NT2/D1 (cell line): ENCODE measurements around the gene ZNF536.

Experiments used
- DNase-seq: peaks from one replicate; pipeline ENCODE4 v3.0.0-alpha.2; 2011; ENCODE audit warnings: low read depth, low spot score
- H3K27me3 ChIP-seq: 2 replicates; pipeline ENCODE4 v1.6.0; 2011; ENCODE audit warnings: mild to moderate bottlenecking; ENCODE audit not compliant: insufficient read length, insufficient read depth
- H3K36me3 ChIP-seq: 2 replicates; pipeline ENCODE4 v1.6.1; 2011; ENCODE audit warnings: mild to moderate bottlenecking, low read length, mixed read lengths; ENCODE audit not compliant: insufficient read depth, insufficient read length
- H3K4me1 ChIP-seq: 2 replicates; pipeline ENCODE4 v1.5.1; 2011; ENCODE audit not compliant: insufficient read depth, insufficient read length
- H3K4me3 ChIP-seq: 2 replicates; pipeline ENCODE4 v1.5.1; 2011; ENCODE audit warnings: low read depth; ENCODE audit not compliant: insufficient read length
- H3K9ac ChIP-seq: 2 replicates; pipeline ENCODE4 v1.6.0; 2011; ENCODE audit warnings: low read depth; ENCODE audit not compliant: insufficient read length
- H3K9me3 ChIP-seq: 2 replicates; pipeline ENCODE4 v1.5.1; 2011; ENCODE audit warnings: mild to moderate bottlenecking, low read length; ENCODE audit not compliant: insufficient read depth
- SUZ12 ChIP-seq: IDR thresholded peaks from 2 replicates; pipeline ENCODE4 v1.6.1; 2011; ENCODE audit not compliant: insufficient read length, insufficient read depth; ENCODE audit errors: extremely low read depth
- YY1 ChIP-seq: IDR thresholded peaks from 2 replicates; pipeline ENCODE4 v1.6.1; 2011; ENCODE audit not compliant: insufficient read length, insufficient read depth
- ZNF274 ChIP-seq: IDR thresholded peaks from 2 replicates; pipeline ENCODE4 v1.6.1; 2011; ENCODE audit warnings: mild to moderate bottlenecking, low read depth, low read length

ZNF536 gene

DNA sequence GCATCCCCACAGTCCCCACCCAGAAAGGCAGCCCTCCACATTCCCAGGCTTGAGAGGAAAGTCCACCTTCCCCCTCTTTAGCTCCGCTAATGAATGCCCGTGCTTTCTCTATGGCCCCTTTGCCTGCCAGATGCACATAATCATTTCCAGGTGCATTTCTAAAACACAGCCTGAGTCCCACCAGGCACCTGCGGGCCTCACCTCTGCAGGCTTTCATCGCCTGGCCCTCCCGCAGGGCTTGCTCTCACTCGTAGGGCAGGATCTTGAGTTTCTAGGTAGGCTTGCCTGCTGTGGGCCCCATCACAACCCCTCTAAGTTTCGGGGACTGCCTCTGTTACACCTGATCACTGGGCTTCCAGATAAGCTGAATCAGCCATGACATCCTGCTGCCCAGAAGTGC, 173.6 kb downstream of the ZNF536 start:
- Histone ChIP-seq H3K4me1 (peaks cover 4% of the 10 kb centered on the region), H3K27me3 (no peaks in the 10 kb centered on the region), H3K36me3 (no peaks in the 10 kb centered on the region), H3K4me3 (no peak overlapping the region), H3K9me3 (no peaks in the 10 kb centered on the region; the same call in 1 of the 2 replicates), H3K9ac (no peak overlapping the region)
- DNase-seq, result no peak
- TF ChIP-seq YY1 (no peak), ZNF274 (no peak), SUZ12 (no peak)

DNA sequence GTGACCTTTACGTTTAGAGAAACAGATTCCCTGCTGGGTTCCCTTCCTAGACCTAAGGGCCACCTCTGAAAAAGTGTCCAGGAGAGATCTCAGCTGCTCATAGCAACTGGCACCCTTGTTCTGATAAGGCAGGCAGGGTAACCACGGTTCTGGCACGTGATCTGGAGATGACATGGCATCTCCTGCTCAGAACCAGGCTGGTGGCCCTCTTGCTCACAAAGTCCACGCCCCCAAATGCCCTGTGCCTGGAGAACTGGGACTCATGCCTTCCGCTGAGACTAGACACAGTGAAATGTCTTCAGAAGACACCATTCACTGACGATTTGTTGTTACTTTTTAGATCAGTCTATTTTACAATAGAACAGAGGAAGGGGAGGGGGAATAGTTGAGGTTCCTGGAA, 174.1 kb downstream of the ZNF536 start:
- H3K4me3 ChIP-seq, result no peak overlapping the region
- H3K27me3 ChIP-seq, result no peaks in the 10 kb centered on the region
- H3K36me3 ChIP-seq, result no peaks in the 10 kb centered on the region
- H3K9me3 ChIP-seq, result no peaks in the 10 kb centered on the region; the same call in 1 of the 2 replicates
- no peak overlapping the region for H3K9ac ChIP-seq
- TF ChIP-seq SUZ12, result no peak
- no peak for TF ChIP-seq YY1
- peaks cover 4% of the 10 kb centered on the region for H3K4me1 ChIP-seq
- no peak for DNase-seq

DNA sequence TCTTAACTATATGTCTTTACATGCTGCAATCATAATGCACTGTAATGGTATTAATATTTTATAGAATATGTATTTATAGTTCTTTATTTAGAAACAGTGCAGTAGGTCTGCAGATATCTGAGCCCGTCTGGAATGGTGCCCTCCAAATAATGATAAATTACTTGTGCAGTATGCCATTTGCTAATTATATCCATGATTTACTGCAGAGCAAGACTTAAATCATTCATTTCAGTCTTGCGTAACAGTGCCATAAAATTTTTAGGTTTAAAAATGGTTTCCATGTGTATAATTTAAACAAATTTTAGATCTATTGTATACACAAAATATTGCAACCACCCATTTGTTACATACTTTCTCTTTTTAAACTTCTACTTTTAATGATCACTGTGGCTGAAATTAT, 175.1 kb downstream of the ZNF536 start:
- no peak overlapping the region for H3K4me3 ChIP-seq
- no peak overlapping the region for H3K9ac ChIP-seq
- peaks cover 4% of the 10 kb centered on the region for H3K4me1 ChIP-seq
- no peaks in the 10 kb centered on the region for H3K27me3 ChIP-seq
- TF ChIP-seq YY1 (no peak), SUZ12 (no peak), ZNF274 (no peak)
- no peaks in the 10 kb centered on the region; the same call in 1 of the 2 replicates for H3K9me3 ChIP-seq
- no peak for DNase-seq
- no peaks in the 10 kb centered on the region for H3K36me3 ChIP-seq

DNA sequence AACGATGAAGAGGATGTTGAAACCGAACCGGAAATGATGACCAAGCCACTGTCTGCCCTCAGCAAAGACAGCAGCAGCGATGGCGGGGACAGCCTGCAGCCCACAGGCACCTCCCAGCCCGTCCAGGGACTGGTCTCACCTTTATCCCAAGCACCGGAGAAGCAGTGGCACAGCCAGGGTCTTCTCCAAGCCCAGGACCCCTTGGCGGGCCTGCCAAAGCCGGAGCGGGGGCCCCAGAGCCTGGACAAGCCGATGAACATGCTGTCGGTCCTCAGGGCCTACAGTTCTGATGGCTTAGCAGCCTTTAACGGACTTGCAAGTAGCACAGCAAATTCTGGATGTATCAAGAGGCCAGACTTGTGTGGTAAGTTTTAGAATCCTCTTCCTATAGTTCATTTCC, 177.0 kb downstream of the ZNF536 start:
- Histone ChIP-seq H3K27me3 (no peaks in the 10 kb centered on the region), H3K4me1 (peaks cover 4% of the 10 kb centered on the region), H3K4me3 (no peak overlapping the region), H3K9me3 (no peaks in the 10 kb centered on the region; the same call in 1 of the 2 replicates), H3K36me3 (no peaks in the 10 kb centered on the region), H3K9ac (no peak overlapping the region)
- TF ChIP-seq ZNF274 (no peak), SUZ12 (no peak), YY1 (no peak)
- no peak for DNase-seq

DNA sequence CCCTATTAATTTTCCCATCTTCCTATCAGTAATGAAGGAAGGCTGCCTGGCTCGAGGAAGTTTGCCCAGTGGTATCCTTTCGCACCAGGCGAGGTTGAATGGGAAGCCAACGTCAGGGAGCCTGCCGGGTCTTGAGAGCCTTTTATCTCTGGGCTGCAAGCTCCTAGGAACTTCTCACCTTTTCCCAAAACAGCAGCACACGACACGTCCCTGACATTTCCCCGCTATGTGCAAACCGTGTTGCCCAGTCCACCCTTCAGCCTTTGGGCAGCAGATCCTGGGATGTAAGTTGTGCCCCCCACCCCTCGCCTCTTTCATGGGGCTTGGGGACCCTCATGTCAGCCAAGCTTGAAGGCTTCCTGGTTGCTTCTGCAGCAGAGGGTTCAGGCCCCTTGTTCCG, 179.1 kb downstream of the ZNF536 start:
- no peak for DNase-seq
- Histone ChIP-seq H3K36me3 (no peaks in the 10 kb centered on the region), H3K27me3 (no peaks in the 10 kb centered on the region), H3K9me3 (no peaks in the 10 kb centered on the region; the same call in 1 of the 2 replicates), H3K4me1 (peaks cover 2% of the 10 kb centered on the region), H3K9ac (no peak overlapping the region), H3K4me3 (no peak overlapping the region)
- TF ChIP-seq SUZ12 (no peak), YY1 (no peak), ZNF274 (no peak)

DNA sequence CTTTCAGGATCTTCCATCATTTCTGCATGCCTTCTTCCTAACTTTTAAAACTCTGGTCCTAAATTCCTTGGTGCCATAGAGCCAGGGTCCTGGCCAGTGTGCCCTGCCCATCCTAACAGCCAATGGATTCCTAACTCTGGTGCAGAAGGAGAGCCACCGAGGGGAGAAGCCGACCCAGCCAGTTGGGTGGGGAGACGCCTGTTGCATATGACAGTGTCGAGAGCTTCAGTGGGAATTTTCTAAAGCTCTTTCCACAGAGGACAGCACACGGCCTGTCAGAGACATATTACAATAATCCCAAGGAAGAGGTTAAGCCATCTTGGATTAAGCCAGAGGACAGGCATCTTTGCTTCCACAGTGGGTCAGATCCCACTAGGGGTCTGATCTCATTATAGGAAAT, 180.4 kb downstream of the ZNF536 start:
- H3K4me1 ChIP-seq, result no peaks in the 10 kb centered on the region
- H3K4me3 ChIP-seq, result no peak overlapping the region
- no peak overlapping the region for H3K9ac ChIP-seq
- no peaks in the 10 kb centered on the region for H3K27me3 ChIP-seq
- DNase-seq, result no peak
- H3K36me3 ChIP-seq, result no peaks in the 10 kb centered on the region
- H3K9me3 ChIP-seq, result no peaks in the 10 kb centered on the region; the same call in 1 of the 2 replicates
- no peak for TF ChIP-seq YY1
- TF ChIP-seq ZNF274, result no peak
- TF ChIP-seq SUZ12, result no peak

DNA sequence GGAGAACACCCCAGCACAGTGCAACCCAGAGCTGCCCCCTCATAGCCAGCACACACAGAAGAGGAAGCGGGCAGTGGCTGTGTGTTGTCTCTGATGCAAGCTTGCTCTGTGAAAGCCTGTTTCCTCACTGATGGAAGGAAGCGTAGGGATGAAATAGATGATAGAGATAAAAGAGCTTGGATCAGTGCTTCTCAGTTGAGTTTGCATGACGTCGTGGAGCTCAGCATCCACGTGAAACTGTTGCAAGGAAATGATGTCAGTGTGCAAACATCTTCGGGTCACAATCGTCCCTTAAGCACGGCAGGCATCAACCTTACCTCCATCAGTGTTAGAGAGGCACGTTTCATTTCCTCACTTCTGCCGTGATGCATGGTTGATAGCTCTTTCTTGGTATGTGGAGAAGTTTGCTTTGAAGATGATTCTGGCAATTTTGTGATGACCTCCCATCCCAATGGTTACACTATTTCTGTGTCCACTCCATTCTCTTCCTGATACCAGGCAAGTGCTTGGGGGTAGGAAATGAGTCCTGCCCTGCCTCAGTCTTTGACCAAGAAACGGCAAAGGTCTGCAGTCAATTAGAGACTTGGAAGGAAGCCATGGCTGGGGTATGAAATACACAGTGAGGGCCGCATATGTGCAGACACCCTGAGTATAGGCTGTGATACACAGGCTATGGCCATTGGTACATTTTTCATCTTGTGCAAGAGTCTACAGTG, 183.0 kb downstream of the ZNF536 start:
- no peak for DNase-seq
- Histone ChIP-seq H3K27me3 (no peaks in the 10 kb centered on the region), H3K4me1 (no peaks in the 10 kb centered on the region), H3K36me3 (no peaks in the 10 kb centered on the region), H3K4me3 (no peak overlapping the region), H3K9me3 (no peaks in the 10 kb centered on the region), H3K9ac (no peak overlapping the region)
- no peak for TF ChIP-seq YY1
- TF ChIP-seq SUZ12, result no peak
- TF ChIP-seq ZNF274, result no peak

DNA sequence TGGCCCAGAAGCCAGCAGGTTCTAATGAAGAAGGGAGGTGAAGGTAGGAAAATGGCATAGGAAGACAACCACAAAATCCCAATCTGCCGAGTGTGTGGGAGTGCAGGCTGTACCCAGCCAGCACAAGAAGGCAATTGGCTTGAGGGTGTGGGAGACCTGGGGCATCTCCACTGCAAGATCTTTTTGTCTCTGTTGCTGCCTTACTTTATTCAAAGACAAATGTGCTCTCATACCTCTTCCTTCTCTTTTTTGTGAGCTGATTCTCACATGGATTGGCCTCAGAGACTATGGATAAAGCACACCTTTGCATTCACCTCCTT, 183.6 kb downstream of the ZNF536 start:
- H3K9me3 ChIP-seq, result no peaks in the 10 kb centered on the region
- no peak overlapping the region for H3K4me3 ChIP-seq
- H3K36me3 ChIP-seq, result no peaks in the 10 kb centered on the region
- TF ChIP-seq YY1, result no peak
- TF ChIP-seq ZNF274, result no peak
- TF ChIP-seq SUZ12, result no peak
- H3K9ac ChIP-seq, result no peak overlapping the region
- no peaks in the 10 kb centered on the region for H3K4me1 ChIP-seq
- DNase-seq, result no peak
- H3K27me3 ChIP-seq, result no peaks in the 10 kb centered on the region
